ENCODE data around the gene DCC.

- TF ChIP-seq EZH2 (IDR thresholded peaks at IDR 0.05; ENCODE audit: low read depth) (no peak), CTCF (conservative IDR thresholded peaks at IDR 0.05) (no peak)
Measured at GRCh38 chr18:52582516-52582915, 242.5 kb downstream of the DCC start.

Data from PC-9 (cell line).